ENCODE results near the gene DBN1.

The DBN1 gene

GRCh38 chr5:177472460-177473442 is 683 bp downstream of the DBN1 start:
- DNase-seq, result peak; percentile 89

- no peak for DNase-seq
Measured at GRCh38 chr5:177471610-177472356, 1.7 kb downstream of the DBN1 start.

DNA sequence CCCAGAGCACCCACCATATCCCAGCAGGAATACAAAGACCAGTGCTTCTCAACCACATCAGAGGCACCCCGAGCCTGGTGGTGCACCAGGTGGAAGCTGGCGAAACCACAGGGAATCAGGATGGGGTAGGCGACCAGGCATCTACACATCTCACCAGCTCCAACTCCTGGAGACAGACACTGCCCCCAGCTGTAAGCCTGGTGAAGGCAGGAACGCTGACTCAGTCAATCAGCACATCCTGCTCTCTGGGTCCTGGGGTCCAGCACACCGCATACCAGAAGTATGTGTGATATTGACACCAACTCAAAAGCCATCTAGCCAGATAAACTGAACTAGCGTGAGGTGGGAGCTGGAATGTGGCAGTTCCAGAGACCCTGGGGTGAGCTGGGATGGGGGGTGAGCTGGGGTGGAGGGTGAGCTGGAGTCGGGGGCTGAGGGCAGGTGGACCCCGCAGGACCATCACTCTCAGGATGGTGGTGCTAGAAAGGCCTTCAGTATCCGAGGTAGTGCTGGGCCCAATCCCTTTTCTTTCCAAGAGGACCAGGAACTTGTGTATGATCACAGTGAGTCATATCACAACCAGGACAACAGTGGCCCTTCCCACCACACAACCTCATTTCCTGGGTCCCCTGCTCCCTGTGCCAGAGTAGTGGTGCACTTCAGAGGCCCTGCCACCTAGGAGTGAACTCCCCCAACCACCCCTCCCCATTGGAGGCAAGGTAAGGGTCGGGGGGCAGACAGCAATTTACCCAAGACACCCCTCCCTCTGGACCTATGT is 2.5 kb downstream of the DBN1 start:
- no peak for DNase-seq

GRCh38 chr5:177469750-177470525 is 3.5 kb downstream of the DBN1 start:
- DNase-seq, result no peak

DNA sequence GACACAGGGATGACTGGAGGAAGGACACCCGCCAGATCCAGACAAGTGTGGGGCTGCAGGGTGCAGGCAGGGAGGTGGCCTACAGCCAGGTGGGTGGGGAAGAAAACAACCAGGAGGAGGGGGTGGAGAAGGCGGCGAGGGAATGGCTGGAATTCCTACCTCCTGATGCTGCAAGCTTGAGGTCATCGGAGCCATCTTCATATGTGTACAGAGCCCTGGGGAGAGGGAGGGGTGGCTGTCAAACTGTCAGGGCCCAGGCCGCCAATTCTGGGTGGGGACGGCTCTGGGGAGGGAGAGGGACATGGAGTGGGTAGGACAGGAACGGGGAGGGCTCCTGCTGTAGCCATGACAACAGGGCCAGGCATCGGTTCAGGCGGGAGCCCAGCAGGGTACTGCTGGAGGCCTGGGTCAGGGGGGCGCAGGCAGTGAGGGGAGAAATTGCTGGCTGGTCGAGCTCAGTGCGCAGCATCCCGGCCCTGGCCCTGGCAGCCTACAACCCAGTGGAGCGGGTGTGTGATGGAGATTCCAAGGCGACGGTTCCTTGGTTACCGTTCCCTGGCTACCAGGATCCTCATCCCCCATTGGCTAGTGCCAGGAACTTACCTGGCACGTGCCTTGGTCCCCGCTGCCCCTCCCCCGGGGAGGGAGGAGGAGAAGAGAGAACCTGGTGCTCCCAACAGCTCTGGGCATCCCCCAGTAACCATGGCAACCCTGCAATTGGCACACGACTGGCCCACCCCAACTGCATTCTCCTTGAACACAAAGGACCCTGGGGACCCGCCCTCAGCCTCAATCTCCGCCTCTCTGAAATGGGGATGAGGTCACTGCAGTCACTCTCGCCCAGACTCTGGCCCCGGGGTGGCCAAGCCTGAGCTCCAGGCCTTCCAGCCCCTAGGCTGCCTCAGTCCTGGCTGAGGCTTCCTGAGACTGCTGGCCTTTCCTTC is 4.5 kb downstream of the DBN1 start:
- DNase-seq, result no peak

DNA sequence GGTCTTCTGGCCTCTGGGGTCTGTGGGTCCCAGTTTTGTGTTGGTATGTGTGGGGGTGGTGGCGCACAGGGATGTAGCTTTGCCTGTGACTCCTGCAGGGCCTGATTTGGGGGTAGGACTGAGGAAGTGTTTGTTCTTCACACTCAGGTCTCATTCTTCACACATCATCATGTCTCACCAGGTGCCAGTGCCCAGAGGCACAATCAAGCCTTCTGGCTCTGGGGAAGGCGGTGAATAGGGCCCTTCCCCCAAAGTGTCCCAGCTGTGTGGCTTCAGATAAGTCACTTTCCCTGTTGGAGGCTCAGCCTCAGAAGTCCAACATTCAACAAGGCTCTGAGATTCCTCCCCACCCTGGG is 5.1 kb downstream of the DBN1 start:
- DNase-seq, result no peak

DNA sequence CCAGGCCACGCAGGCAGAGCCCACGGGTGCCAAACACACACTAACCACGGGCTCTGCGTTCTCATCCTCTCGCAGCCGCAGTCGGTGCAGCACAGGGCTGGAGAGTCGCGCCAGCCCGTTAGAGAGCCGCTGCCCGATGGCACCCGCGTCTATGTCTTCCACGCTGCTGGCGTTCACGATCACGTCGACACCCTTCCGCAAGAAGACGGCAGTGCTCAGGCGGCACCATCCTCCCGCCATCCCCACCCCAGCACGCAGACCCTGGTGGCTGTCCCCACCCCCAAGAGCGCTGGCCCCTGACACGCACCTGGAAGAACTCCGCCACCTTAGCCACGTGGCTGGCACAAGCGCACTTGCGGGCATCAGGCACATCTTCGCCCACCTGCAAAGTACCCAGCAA is 6.0 kb downstream of the DBN1 start:
- DNase-seq, result no peak

GRCh38 chr5:177466861-177467260 is 6.6 kb downstream of the DBN1 start:
- DNase-seq, result no peak

GRCh38 chr5:177465044-177465443 is 8.4 kb downstream of the DBN1 start:
- DNase-seq, result no peak

DNA sequence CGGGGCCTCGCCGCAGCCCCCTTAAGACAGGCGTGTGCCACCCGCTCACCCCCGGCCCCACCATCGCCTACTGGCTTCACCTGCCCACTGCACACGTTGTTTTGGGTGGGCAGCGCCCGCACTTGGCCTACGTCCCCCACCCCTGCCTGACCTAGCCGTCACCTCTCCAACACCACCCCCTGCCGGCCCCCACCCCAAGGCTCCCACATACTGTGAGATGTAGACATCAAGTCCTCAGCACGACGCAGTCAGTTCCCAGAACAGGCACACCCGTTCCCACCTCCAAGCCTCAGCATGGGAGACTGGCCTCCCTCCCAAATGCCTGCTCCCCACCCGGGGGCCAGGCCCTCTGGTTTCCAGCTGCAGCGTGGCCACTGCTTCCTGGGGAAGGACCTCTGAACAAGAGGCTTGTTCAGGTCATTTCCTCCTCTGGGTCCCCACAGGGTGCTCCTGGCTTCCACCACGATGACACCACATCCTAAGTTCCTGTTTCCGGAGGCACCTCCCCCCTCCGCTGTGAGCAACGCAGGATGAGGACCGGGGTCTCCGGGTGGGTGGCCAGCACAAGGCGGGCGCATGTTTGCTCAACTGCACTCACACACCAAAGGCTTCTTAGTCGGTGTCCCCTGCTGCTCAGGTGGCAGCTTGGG is 11.3 kb downstream of the DBN1 start:
- DNase-seq, result no peak

DNA sequence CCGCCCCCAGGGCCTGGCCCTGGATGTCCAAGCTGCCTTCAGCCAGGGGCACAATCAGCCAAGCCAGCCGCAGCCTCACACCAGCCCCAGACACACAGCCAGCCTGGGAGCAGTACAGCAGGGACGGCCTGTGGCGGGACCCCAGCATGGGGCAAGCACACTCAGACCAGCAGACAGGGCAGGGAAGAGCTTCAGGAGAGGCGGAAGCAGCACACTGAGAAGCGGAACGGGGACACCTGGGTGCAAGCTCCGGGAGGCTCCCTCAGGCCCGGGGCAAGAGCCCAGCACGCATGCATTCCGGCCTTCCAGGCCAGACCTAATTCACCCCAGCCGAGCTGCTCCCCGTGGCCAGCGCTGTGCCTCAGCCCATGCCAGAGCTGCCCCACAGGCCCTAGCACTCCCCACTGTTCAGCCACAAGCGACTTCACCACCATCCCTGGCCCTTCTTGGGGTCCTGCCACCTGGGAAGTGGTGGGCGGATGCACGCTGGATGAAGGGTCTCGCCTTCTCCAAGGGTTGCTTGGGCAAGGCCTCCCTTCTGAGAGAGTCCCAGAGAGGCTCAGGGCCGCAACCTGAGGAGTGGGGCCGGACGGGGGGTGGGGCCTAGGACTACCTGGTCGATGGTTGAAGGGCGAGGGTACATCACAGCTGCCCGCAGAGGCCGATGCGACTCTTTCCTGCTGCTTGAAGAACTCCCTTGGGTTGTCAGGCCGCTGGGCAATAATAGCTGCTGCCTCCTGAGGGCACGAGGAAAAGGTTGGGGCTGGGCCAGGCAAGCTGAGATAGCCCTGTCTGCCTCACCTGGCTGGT is 13.4 kb downstream of the DBN1 start:
- DNase-seq, result no peak

- DNase-seq, result no peak
Measured at GRCh38 chr5:177459357-177459756, 14.1 kb downstream of the DBN1 start.

- no peak for DNase-seq
Measured at GRCh38 chr5:177458912-177459350, 14.5 kb downstream of the DBN1 start.

DNA sequence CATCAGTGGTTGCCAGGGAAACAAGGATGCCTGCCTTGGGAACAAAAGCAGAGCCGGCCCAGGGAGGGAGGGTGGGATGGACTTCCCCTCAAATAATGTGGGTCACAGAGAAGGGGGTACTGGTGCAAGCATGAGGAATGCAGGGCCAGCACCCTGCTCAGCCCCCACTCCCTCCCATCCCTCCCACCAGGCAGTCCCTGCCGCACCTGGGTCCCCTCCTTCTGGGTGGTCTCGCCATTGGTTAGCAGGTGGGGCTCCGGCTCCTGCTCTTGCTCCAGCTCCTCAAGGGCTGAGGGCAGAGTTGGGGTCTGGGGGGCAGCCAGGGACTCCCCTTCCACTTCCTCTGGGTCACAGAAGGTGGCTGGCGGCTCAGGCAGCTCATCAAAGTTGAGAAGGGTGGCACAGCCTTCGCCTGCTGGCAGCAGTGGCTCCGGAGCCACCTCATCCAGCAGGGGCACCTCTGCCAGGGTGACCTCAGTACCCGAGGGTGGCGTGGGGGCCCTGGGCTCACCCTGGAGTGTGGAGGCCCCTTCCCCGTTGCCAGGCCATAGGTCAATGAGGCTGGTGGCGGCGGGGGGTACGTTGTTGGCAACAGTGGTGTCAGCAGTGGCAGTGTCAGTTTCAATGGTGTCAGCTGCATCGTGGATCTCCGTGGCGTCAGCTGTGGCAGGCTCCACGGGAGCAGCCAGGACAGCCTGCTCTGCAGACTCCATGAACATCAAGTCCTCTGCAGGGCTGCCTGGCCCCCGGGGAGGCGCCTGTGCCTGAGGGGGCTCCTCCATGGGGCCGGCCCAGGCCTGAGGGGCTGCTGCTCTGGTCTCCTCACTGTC is 15.4 kb downstream of the DBN1 start:
- DNase-seq, result no peak

GRCh38 chr5:177456976-177457851 is 16.2 kb downstream of the DBN1 start:
- DNase-seq, result no peak

DNA sequence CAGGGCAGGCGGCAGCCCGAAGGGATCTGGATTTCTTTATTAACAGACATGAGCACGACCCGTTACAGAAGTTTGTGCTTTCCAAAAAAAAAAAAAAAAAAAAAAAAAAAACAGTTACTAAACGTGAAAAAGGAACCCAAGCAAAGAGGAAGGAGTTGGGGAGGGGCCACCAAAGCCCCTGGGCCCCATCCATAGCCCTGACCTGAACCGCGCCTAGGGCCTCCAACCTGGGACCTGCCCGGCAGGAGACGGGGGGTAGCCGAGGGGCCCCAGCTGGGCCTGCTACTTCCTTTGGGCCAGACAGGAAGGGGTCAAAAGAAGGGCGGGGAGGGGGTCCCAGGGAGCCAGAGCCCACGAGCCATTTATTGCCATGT is 16.9 kb downstream of the DBN1 start:
- no peak for DNase-seq

DNA sequence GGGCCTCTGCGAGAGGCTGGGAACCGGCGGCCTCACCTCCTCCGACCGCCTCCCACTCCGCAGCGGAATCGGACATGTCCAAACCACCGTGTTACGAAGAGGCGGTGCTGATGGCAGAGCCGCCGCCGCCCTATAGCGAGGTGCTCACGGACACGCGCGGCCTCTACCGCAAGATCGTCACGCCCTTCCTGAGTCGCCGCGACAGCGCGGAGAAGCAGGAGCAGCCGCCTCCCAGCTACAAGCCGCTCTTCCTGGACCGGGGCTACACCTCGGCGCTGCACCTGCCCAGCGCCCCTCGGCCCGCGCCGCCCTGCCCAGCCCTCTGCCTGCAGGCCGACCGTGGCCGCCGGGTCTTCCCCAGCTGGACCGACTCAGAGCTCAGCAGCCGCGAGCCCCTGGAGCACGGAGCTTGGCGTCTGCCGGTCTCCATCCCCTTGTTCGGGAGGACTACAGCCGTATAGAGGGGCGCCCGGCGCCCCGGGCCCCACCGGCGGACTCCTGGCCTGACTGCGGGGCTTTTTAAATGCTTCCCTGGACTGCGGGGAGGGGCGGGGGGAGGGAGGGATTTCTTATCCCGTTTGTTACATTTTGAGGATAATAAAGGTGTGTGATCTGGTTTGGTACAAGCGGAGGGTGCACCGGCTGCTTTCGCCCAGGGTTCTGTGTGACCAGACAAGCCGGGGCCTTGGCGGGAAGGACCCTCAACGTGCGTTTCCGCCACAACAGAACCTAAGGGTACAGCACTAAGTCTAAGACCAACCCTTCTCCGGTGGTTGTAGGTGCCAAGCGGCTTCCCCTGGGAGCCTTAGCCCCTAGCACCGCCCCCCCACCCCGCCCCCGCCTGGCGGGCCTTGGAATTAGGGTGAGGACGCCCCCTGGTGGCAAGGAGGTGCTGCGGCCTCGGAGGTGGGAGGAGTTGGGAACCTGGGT is 17.5 kb downstream of the DBN1 start:
- DNase-seq, result peak; percentile 99

Measured in activated CD8-positive, alpha-beta memory T cell treated with anti-CD3 and anti-CD28 coated beads for 24 hours (primary cell).